ENCODE data around the gene JCHAIN.

GRCh38 chr4:70706044-70706461 is 39.7 kb upstream of the JCHAIN start:
- TF ChIP-seq CTCF (IDR thresholded peaks at IDR 0.05; ENCODE audit: control extremely low read depth in 1 of 3, insufficient read depth in 1 of 3, low read depth in 1 of 3, low read length in 3 of 3) (no peak), JUND (IDR thresholded peaks at IDR 0.05; ENCODE audit: low read length) (no peak), POLR2A (IDR thresholded peaks at IDR 0.05; ENCODE audit: control extremely low read depth in 1 of 2, low read depth in 2 of 2, low read length in 2 of 2) (no peak)

All from H1 (cell line).